HG03095 (cell line): ENCODE measurements around the gene CHRNA4.

Experiments used
- ATAC-seq: cut with Tn5 transposase; IDR thresholded peaks from one replicate; pipeline ENCODE4 v1.9.1; 2021; ENCODE audit warnings: moderate library complexity; ENCODE audit not compliant: unreplicated experiment

Gene CHRNA4

DNA sequence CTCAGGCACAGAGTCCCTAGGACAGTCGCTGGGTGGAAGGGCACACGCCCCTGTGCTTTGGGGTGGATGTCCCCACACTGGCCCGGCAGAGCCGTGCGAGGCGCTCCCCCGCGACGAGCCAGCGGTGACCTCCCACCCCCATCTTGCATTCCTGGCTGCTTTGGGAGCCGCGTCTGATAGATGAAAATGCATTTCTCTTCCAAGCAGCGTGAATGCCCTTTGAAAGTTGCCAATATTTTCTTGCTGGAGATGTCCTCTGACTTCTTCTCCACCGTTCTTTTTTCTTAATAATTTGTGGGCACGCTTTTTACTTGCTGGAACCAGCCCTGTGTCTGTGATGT, 38.2 kb downstream of the CHRNA4 start:
- ATAC-seq, result no peak

GRCh38 chr20:63322146-63322932, 38.8 kb downstream of the CHRNA4 start:
- no peak for ATAC-seq

DNA sequence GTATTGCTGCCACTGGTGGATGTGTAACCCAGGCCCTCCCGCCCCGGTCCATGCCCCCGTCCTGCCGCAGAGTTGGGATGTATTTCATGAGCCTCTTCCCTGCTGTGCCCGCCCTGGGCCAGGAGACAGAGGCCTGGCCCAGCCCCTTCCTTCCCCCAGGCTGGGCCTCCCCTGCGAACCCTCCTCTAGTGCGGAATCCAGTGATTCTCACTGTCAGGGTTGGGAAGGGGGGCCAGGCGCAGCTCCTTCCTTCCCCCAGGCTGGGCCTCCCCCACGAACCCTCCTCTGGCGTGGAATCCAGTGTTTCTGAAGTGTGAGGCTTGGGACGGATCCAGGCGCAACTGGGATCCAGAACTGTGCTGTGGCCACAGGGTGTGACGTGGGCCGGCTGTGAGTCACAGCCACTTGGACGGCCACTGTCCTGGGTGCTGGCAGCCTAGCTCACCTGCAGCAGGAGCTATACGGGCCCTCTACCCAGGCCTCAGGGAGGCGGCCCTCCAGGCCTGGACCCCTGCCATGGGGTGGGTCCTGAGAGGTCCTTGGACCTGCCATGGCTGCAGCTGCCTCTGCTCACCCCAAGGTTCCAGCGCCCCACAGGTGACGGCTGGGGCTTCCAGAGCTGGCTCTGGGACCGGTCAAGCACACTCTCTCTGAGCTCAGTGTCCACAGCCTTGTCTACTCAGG, 39.9 kb downstream of the CHRNA4 start:
- ATAC-seq, result no peak

DNA sequence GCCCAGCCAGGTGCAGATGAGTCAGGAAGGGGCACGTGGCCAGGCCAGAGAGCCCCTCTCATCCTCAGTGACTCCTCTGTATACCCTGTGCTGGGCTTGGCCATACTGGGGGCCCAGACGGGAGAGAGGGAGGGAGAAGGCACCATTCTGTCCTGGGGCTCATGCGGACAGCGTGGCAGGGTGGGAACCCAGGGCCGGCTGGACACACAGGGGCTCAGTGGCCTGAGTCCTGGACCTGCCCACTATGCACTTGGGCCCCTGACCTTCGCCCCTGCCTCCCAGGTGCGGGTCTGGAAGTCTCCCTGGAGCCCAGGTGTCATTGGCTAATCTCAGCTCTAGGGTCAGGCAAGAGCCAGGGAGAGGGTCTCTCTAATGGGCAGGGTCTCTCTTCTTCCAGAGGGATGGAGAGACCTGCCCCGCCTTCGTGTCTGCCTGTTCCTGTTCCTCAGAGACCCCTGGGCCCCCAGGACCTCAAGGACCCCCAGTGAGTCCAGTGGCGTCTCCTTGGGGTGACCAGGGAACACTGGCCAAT, 40.5 kb downstream of the CHRNA4 start:
- ATAC-seq, result no peak

GRCh38 chr20:63320041-63320511, 41.1 kb downstream of the CHRNA4 start:
- ATAC-seq, result no peak

- no peak for ATAC-seq
Measured at GRCh38 chr20:63319164-63320040, 41.7 kb downstream of the CHRNA4 start.

GRCh38 chr20:63318391-63319163, 42.6 kb downstream of the CHRNA4 start:
- no peak for ATAC-seq

DNA sequence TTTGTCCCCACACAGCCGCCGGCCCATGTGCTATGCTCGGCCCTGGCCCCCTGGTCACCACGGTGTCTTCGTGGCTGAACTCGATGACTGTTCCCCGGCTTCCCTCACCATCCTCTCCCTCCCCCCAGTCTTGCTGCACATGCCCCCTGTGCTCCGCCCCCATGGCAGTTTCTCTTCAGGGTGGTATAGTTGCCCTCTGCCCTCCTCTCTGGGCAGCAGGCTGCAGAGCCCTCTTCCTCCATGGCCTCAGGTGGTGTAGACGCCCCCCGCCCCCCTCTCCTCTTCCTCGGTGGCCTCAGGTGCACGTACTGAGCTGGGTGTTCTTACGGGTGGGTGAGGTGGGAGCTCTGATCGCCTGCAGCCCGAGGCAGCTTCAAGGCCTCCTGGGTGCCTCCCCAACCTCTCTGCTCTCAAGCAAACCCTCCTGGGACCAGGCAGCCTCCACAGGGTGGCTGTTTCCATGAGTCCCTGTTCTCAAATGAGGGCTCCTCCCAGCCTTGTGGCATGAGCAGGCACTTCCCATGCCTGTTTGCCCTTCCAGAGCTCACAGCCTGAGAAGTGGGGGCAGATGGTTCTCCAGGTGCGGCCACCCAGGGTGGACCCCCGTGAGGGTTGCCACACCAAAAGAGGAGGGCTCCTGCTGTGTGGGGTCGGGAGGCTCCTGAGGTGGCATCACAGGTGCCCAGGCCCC, 43.4 kb downstream of the CHRNA4 start:
- ATAC-seq, result no peak

GRCh38 chr20:63317061-63317460, 44.1 kb downstream of the CHRNA4 start:
- ATAC-seq, result no peak

GRCh38 chr20:63316502-63316921, 44.6 kb downstream of the CHRNA4 start:
- no peak for ATAC-seq

- no peak for ATAC-seq
Measured at GRCh38 chr20:63315731-63316491, 45.2 kb downstream of the CHRNA4 start.

GRCh38 chr20:63315240-63315689, 45.9 kb downstream of the CHRNA4 start:
- ATAC-seq, result no peak

DNA sequence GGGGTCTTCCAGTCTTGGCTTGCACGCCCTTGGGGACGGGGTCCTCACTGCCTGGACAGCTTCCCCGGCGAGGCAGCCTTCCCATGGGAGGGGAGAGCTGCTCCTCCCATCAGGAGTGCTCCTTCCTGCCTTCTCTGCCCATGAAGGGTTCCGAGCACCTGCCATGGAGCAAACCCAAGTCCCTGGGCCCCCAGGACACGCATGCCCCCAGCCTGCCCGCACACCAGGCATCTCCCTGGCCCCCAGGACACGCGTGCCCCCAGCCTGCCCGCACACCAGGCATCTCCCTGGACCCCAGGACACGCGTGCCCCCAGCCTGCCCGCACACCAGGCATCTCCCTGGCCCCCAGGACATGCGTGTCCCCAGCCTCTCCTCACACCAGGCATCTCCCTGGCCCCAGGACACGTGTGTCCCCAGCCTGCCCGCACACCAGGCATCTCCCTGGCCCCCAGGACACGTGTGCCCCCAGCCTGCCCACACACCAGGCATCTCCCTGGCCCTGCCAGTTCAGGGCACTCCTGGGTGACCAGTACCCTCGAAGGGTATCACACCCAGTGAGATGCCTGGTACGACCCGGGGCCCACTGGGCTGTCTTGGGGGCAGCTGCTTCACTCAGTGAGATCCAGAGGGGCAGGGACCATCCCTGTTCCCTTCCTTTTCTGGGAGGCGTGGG, 46.4 kb downstream of the CHRNA4 start:
- ATAC-seq, result no peak

DNA sequence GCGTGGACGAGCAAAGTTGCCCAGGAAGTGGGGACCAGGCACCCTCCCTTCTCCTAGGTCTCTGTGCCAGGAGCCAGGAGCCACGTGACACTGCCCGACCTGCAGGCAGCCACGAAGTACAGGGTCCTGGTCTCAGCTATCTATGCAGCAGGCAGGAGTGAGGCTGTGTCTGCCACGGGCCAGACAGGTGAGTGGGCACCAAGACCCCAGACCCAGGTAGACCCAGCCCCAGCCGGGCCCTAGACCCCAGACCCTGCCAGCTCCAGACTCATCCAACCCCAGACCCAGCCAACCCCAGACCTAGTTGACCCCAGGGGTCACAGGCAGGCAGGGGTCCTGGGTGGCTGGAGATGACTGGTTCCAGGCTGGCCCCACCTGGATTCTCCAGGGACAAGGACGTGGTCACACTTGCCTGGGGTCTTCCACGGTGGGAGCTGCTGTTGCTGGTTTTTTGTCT, 47.1 kb downstream of the CHRNA4 start:
- ATAC-seq, result no peak

- no peak for ATAC-seq
Measured at GRCh38 chr20:63313349-63314014, 47.7 kb downstream of the CHRNA4 start.

GRCh38 chr20:63312690-63313348, 48.3 kb downstream of the CHRNA4 start:
- no peak for ATAC-seq

GRCh38 chr20:63312273-63312672, 48.9 kb downstream of the CHRNA4 start:
- ATAC-seq, result no peak
